HepG2 (cell line): ENCODE results near the gene COMMD4. TPM values are rescaled to one million over a fixed set of nuclear protein-coding genes. Genes with fewer than 3 reads are reported as not detected.

Experiments used
- AKAP8 ChIP-seq: sonication (generic); formaldehyde crosslinking; IDR thresholded peaks from 2 replicates; pipeline ENCODE4 v1.5.1; 2020; ENCODE audit warnings: mild to moderate bottlenecking, missing genetic modification reagents
- ATF4 ChIP-seq, 2 experiments: fragments of 450-650 bp in 1 of 2; sonication (generic) in 1 of 2; formaldehyde crosslinking; IDR thresholded peaks; 2 replicates each; pipeline versions ENCODE4 v1.5.0 to v1.8.0; 2020 to 2022; ENCODE audit warnings: mild to moderate bottlenecking in 1 of 2, missing genetic modification reagents in 1 of 2
- ATF6 ChIP-seq: sonication (generic); formaldehyde crosslinking; conservative IDR thresholded peaks from 2 replicates; pipeline ENCODE4 v1.4.0; 2020; ENCODE audit warnings: missing genetic modification reagents
- CEBPB ChIP-seq: IDR thresholded peaks from 2 replicates; pipeline ENCODE4 v1.6.1; 2011; ENCODE audit warnings: low read depth, low read length, improper control_type of control experiment, borderline replicate concordance
- CEBPG ChIP-seq: IDR thresholded peaks from 2 replicates; pipeline ENCODE4 v1.6.1; 2016
- CENPT ChIP-seq: sonication (generic); formaldehyde crosslinking; IDR thresholded peaks from 2 replicates; pipeline ENCODE4 v1.8.0; 2022; ENCODE audit warnings: low read depth, mild to moderate bottlenecking, moderate library complexity, missing genetic modification reagents
- ELK4 ChIP-seq: sonication (generic); formaldehyde crosslinking; IDR thresholded peaks from 2 replicates; pipeline ENCODE4 v1.9.0; 2021; ENCODE audit warnings: missing genetic modification reagents, borderline replicate concordance
- FOXK1 ChIP-seq: sonication (generic); formaldehyde crosslinking; IDR thresholded peaks from 2 replicates; pipeline ENCODE4 v1.4.0; 2020; ENCODE audit warnings: low read depth, missing genetic modification reagents, borderline replicate concordance
- MIER2 ChIP-seq: IDR thresholded peaks from 2 replicates; pipeline ENCODE4 v1.6.1; 2016; ENCODE audit warnings: missing biosample characterization, missing genetic modification reagents
- MXD3 ChIP-seq: IDR thresholded peaks from 2 replicates; pipeline ENCODE4 v1.6.1; 2016; ENCODE audit warnings: mild to moderate bottlenecking, missing biosample characterization, missing genetic modification reagents
- MYNN ChIP-seq: sonication (generic); formaldehyde crosslinking; IDR thresholded peaks from 2 replicates; pipeline ENCODE4 v1.4.0; 2020; ENCODE audit warnings: mild to moderate bottlenecking, low read depth, missing genetic modification reagents
- NR2F6 ChIP-seq, 2 experiments: IDR thresholded peaks; 2 replicates each; pipeline ENCODE4 v1.6.1; 2016; ENCODE audit warnings: antibody characterized with exemption in 1 of 2, mild to moderate bottlenecking in 1 of 2
- SETDB1 ChIP-seq: sonication (generic); formaldehyde crosslinking; IDR thresholded peaks from 2 replicates; pipeline ENCODE4 v1.5.1; 2020; ENCODE audit warnings: missing genetic modification reagents, mild to moderate bottlenecking, borderline replicate concordance
- TEAD3 ChIP-seq: optimal IDR thresholded peaks from 2 replicates; pipeline ENCODE3; 2016; ENCODE audit warnings: borderline replicate concordance
- TEF ChIP-seq: sonication (generic); formaldehyde crosslinking; IDR thresholded peaks from 2 replicates; pipeline ENCODE4 v1.5.0; 2020; ENCODE audit warnings: missing genetic modification reagents
- TP53 ChIP-seq: sonication (generic); formaldehyde crosslinking; conservative IDR thresholded peaks from 2 replicates; pipeline ENCODE4 v1.4.0; 2020; ENCODE audit warnings: missing genetic modification reagents
- TSC22D2 ChIP-seq: sonication (generic); formaldehyde crosslinking; IDR thresholded peaks from 2 replicates; pipeline ENCODE4 v1.5.1; 2020; ENCODE audit warnings: missing genetic modification reagents, mild to moderate bottlenecking, borderline replicate concordance
- U2AF1 ChIP-seq: fragments of 200-400 bp; formaldehyde crosslinking; optimal IDR thresholded peaks from 2 replicates; pipeline ENCODE3; 2017; ENCODE audit warnings: mild to moderate bottlenecking, low read depth, low read length
- U2AF2 ChIP-seq: fragments of 200-400 bp; formaldehyde crosslinking; IDR thresholded peaks from 2 replicates; pipeline ENCODE4 v1.6.1; 2017; ENCODE audit warnings: low read depth, mild to moderate bottlenecking, low read length
- ZNF121 ChIP-seq: sonication (generic); formaldehyde crosslinking; IDR thresholded peaks from 2 replicates; pipeline ENCODE4 v1.5.0; 2020; ENCODE audit warnings: mild to moderate bottlenecking, missing genetic modification reagents
- ZNF446 ChIP-seq: sonication (generic); formaldehyde crosslinking; IDR thresholded peaks from 2 replicates; pipeline ENCODE4 v1.5.0; 2020; ENCODE audit warnings: mild to moderate bottlenecking, missing genetic modification reagents
- ZNF451 ChIP-seq: sonication (generic); formaldehyde crosslinking; IDR thresholded peaks from 2 replicates; pipeline ENCODE4 v1.5.0; 2020; ENCODE audit warnings: mild to moderate bottlenecking, missing genetic modification reagents
- ZNF567 ChIP-seq: sonication (generic); formaldehyde crosslinking; IDR thresholded peaks from 2 replicates; pipeline ENCODE4 v1.8.1; 2023; ENCODE audit warnings: mild to moderate bottlenecking, missing genetic modification reagents, borderline replicate concordance
- polyA plus RNA-seq, 8 experiments: library from polyadenylated mRNA; depleted of rRNA in 3 of 8; stranded (reverse) in 7 of 8; unstranded in 1 of 8; fragments of >200 nt; fragmentation: Illumina TruSeq in 4 of 8; extraction: Trizol in 4 of 8; gene quantifications; 2 replicates each; pipeline versions ENCODE4 v1.2.1 to v1.2.3, GENCODE V29; 2011 to 2016; ENCODE audit warnings: low read depth in 4 of 8, missing spikeins in 1 of 8, mixed read lengths in 1 of 8; ENCODE audit not compliant: insufficient read depth in 1 of 8
- total RNA-seq, 5 experiments: library from RNA; depleted of rRNA; stranded (reverse); fragments of >200 nt; fragmentation: Illumina TruSeq; extraction: Trizol; gene quantifications; 2 replicates each; pipeline ENCODE4 v1.2.3, GENCODE V29; 2016; ENCODE audit warnings: low read depth in 1 of 5

The COMMD4 gene
- total and polyA plus RNA-seq, 2 of the 13 experiments (the other 11 are each of a cell fraction or from before 2014, with no cell fraction given): 45.8 to 89.9 TPM

GRCh38 chr15:75309711-75310110 is 26.2 kb upstream of the COMMD4 start (continued):
- peak; percentile 92 for TF ChIP-seq TP53
- peak; percentile 68 for TF ChIP-seq NR2F6 (IDR thresholded peaks at IDR 0.05)
- peak; percentile 82 for TF ChIP-seq NR2F6 (CRISPR knock-in tag; IDR thresholded peaks at IDR 0.05)
- peak; percentile 78 for TF ChIP-seq ZNF121
- no peak for TF ChIP-seq ATF4 (CRISPR knock-in tag; IDR thresholded peaks at IDR 0.05)
- TF ChIP-seq TSC22D2 (CRISPR knock-in tag): no peak
- peak; percentile 34; the same call in 1 of the 2 replicates for TF ChIP-seq CEBPB
- no peak for TF ChIP-seq MYNN (CRISPR knock-in tag)
- TF ChIP-seq U2AF2: no peak
- no peak for TF ChIP-seq TEF (CRISPR knock-in tag)
- no peak for TF ChIP-seq ZNF446 (CRISPR knock-in tag)
- TF ChIP-seq MXD3 (CRISPR knock-in tag): no peak
- no peak for TF ChIP-seq U2AF1
- TF ChIP-seq ZNF451: no peak
- TF ChIP-seq CENPT (CRISPR knock-in tag): no peak
- TF ChIP-seq ATF6 (CRISPR knock-in tag): no peak
- TF ChIP-seq AKAP8: no peak
- TF ChIP-seq ELK4 (CRISPR knock-in tag): no peak
- peak; percentile 52; the same call in 1 of the 2 replicates for TF ChIP-seq CEBPG (CRISPR knock-in tag)
- no peak for TF ChIP-seq SETDB1
- no peak for TF ChIP-seq MIER2 (CRISPR knock-in tag)
- no peak for TF ChIP-seq ZNF567 (CRISPR knock-in tag)
- peak; percentile 62 for TF ChIP-seq TEAD3
- no peak for TF ChIP-seq FOXK1 (CRISPR knock-in tag)
